ENCODE measurements around the gene STKLD1.

Gene STKLD1

GRCh38 chr9:133420392-133420827, 44.2 kb downstream of the STKLD1 start:
- no peak for DNase-seq

- DNase-seq: peak; percentile 69
Observed at GRCh38 chr9:133421615-133422542, 45.7 kb downstream of the STKLD1 start, which contains the start of gene ADAMTS13. TSS of gene ADAMTS13 (plus strand) at chr9:133422367. CDS start at chr9:133422444, 77 bp downstream.

GRCh38 chr9:133423216-133423615, 47.0 kb downstream of the STKLD1 start:
- DNase-seq: no peak

- DNase-seq: no peak
Observed at GRCh38 chr9:133424187-133424586, 48.0 kb downstream of the STKLD1 start.

- DNase-seq: no peak
Observed at GRCh38 chr9:133425049-133425632, 49.0 kb downstream of the STKLD1 start.

GRCh38 chr9:133426011-133426410, 49.8 kb downstream of the STKLD1 start:
- DNase-seq: no peak

GRCh38 chr9:133427658-133428348, 51.6 kb downstream of the STKLD1 start:
- DNase-seq: no peak

- no peak for DNase-seq
Observed at GRCh38 chr9:133428617-133429101, 52.5 kb downstream of the STKLD1 start.

GRCh38 chr9:133429214-133429613, 53.0 kb downstream of the STKLD1 start:
- DNase-seq: no peak

- DNase-seq: no peak
Observed at GRCh38 chr9:133429641-133430161, 53.5 kb downstream of the STKLD1 start.

- DNase-seq: no peak
Observed at GRCh38 chr9:133430244-133430643, 54.1 kb downstream of the STKLD1 start.

- no peak for DNase-seq
Observed at GRCh38 chr9:133433351-133433843, 57.2 kb downstream of the STKLD1 start.

- DNase-seq: no peak
Observed at GRCh38 chr9:133436681-133437080, 60.5 kb downstream of the STKLD1 start.

- DNase-seq: no peak
Observed at GRCh38 chr9:133437753-133438531, 61.8 kb downstream of the STKLD1 start.

GRCh38 chr9:133439337-133439736, 63.2 kb downstream of the STKLD1 start:
- DNase-seq: no peak

- DNase-seq: no peak
Observed at GRCh38 chr9:133440874-133441273, 64.7 kb downstream of the STKLD1 start.

GRCh38 chr9:133441571-133441970, 65.4 kb downstream of the STKLD1 start:
- DNase-seq: no peak

GRCh38 chr9:133443248-133443647, 67.1 kb downstream of the STKLD1 start:
- no peak for DNase-seq

GRCh38 chr9:133443982-133444381, 67.8 kb downstream of the STKLD1 start:
- no peak for DNase-seq

- DNase-seq: no peak
Observed at GRCh38 chr9:133445293-133445969, 69.3 kb downstream of the STKLD1 start.

- DNase-seq: no peak
Observed at GRCh38 chr9:133448487-133448972, 72.4 kb downstream of the STKLD1 start.
